ENCODE data around the gene CTCF. TPM values are rescaled to one million over a fixed set of nuclear protein-coding genes. Genes with fewer than 3 reads are reported as not detected.
"Not testable (repeated sequence)": the region's sequence is repeated elsewhere in the genome, so short reads cannot be mapped to it uniquely, and the experiment has no call there.

The CTCF gene
- polyA plus RNA-seq, 4 donors = 76.1 to 83.1 (median 78.7) TPM

DNA sequence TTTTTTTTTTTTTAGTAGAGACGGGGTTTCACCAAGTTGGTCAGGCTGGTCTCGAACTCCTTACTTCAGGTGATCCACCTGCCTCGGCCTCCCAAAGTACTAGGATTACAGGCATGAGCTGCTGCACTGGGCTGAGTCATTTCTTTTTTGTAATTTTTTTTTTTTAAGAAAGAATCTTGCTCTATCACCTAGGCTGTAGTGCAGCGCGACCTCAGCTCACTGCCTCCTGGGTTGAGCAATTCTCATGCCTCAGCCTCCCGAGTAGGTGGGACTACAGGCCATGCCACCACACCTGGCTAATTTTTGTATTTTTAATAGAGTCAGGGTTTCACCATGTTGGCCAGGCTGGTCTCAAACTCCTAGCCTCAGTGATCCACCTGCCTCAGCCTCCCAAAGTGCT lies 28.3 kb upstream of the CTCF start:
- not testable (repeated sequence) for DNase-seq (ENCODE audit: low read depth in 4 of 4, low spot score in 2 of 4)

DNA sequence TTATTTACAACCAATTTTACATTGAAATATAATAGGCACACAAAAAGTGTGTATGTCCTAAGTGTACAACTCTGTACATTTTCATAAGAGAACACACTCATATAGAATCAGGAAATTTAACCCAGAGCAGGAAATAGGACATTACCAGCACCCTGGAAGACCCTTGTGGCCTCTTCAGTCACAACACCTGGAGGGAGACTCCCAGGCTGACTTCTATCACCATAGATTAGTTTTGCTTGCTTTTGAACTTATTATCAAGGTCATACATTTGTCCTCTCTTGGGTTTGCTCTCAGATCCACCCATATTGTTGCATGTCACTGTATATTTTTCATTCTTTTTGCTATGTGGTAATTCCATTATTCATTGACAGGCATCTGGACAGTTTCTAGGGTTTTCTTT lies 27.9 kb upstream of the CTCF start:
- no peak for DNase-seq (ENCODE audit: low read depth in 4 of 4, low spot score in 2 of 4)

DNA sequence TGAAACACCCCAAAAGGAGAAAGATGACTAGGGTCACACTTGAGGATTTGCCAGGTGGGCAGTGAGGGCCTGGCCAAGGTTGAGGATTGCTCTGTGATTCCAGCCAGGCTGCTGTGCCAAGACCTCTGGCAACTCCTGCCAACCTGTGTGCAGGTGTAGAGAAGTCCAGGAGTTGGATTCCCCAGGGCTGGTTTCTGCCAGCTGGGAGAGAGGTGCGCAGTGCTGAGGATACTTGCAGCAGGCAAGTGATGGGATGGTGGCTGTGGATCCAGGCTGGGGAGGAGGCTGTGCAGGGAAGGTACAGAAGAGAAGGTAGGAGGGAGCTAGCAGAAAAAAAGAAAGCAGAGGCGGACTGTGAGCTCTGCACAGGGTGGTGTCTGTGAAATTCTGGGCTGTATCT lies 27.1 kb upstream of the CTCF start:
- DNase-seq (ENCODE audit: low read depth in 4 of 4, low spot score in 2 of 4) = no peak

DNA sequence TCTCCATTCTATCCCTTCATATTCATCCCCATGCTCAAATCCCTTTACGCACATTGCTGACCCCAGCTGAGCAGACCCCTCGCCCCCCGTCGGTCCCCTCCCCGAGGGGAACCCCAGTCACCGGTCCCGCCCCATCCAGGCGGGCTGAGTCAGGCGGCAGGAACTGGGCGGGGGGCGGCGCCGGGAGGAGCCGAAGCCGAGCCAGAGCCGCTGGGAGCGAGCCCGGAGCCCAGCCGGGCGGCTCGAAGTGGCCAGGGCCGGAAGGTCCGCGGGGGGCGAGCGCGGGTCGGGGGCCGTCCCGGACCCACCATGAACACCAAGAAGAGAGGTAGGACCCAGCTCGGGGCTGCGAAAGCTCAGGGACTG lies 25.1 kb upstream of the CTCF start:
- DNase-seq (ENCODE audit: low read depth in 4 of 4, low spot score in 2 of 4) = no peak

DNA sequence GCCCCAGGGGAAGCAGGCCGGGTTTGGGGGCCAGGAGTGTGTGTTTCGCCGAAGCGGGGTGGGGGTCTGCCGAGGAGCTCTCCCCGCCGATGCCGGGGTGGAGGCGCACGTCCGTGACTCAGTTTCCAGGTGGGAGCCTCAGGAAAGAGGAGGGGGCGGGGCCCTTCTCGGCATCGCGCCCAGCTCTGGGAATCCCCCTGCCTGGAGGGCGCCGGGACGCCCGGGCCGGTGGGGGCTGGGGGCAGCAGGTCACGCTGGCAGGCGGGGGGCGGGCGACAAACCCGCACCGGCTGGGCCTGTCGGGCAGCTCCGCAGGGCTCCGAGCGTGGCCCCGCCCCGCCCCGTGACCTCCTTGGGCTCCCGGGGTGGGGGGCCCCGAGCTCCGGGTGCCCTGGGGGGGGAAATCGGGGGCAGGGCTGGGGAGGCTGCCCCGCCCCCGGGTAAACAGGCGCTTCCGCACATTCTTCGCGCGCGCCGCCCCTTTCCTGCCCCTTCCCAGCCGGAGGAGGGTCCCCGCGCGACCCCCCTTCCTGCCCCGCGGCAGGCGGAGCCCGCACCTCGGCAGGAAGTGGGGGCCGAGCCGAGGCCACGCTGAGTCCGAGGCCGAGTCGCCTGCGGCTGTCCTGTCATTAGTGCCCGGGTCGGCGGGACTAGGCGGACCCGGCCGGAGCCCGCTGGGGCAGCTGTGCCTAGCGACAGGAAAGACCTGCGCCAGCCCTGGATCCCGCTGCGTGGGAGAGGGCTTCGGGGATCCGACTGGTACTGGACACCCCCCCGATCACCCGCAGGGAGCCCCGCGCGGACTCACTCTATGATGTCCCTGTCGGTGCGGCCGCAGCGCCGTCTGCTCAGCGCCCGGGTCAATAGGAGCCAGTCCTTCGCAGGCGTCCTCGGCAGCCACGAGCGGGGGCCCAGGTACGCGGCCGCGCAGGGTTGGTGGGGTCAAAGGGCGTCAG lies 24.4 kb upstream of the CTCF start:
- no peak for DNase-seq (ENCODE audit: low read depth in 4 of 4, low spot score in 2 of 4)

DNA sequence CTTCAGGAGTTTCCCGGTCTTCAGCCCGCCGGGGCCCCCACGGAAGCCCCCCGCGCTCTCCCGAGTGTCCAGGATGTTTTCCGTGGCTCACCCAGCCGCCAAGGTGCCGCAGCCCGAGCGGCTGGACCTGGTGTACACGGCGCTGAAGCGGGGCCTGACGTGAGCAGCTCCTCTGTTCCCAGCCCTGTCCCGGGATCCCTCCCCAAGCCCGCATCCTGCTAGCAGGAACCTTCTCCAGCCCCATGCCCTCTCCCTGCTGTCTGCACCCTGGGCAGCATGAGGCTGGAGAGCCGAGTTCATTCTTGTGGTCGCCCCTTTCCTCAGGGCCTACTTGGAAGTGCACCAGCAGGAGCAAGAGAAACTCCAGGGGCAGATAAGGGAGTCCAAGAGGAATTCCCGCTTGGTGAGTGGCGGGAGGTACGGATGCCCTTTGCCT lies 23.6 kb upstream of the CTCF start:
- no peak for DNase-seq (ENCODE audit: low read depth in 4 of 4, low spot score in 2 of 4)

DNA sequence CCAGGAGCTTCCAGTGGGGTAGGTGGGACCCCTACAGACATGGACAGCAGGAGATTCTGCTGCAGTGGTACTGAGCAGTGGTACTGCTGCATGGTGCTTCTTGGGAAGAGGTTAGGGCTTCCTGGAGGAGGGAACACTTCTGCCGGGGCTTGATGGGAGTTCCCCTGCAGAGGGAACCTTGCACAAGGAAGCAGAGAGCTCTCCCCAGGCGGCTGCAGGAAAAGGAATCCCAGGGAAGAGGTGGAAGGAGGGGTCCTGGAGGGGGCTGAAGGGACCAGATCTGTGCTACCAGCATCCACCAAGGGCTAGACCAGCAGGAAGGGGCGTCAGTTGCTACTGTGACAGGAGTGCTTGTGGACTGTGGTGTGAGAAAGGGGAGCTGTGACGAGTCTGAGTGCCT lies 23.1 kb upstream of the CTCF start:
- no peak for DNase-seq (ENCODE audit: low read depth in 4 of 4, low spot score in 2 of 4)

DNA sequence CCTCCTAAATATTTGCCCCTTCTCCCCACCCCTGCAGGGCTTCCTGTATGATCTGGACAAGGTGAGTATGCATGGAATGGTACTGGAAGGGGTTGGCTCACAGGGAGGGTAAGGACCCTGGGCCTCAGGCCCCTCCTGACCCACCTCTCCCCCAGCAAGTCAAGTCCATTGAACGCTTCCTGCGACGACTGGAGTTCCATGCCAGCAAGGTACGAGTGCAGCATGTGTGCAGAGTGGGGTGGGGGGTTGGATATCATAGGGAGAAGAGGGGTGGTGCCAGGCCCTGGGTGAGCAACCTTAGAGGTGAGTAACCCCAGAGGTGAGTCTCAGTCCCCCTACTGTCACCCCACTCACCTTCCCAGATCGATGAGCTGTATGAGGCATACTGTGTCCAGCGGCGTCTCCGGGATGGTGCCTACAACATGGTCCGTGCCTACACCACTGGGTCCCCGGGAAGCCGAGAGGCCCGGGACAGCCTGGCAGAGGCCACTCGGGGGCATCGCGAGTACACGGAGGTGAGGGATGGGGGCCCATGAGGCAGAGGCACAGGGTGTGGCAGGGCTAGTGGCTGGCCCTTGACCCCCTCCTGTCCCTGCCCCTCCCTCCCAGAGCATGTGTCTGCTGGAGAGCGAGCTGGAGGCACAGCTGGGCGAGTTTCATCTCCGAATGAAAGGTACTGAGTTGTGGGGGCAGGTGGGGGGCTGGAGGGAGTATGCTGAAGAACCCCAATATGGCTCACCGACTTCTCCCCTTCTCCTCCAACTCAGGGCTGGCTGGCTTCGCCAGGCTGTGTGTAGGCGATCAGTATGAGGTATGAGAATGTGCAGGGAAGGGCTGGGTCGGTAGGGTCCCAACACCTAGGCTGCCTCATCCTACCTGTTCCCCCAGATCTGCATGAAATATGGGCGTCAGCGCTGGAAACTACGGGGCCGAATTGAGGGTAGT lies 22.4 kb upstream of the CTCF start:
- DNase-seq (ENCODE audit: low read depth in 4 of 4, low spot score in 2 of 4) = no peak

DNA sequence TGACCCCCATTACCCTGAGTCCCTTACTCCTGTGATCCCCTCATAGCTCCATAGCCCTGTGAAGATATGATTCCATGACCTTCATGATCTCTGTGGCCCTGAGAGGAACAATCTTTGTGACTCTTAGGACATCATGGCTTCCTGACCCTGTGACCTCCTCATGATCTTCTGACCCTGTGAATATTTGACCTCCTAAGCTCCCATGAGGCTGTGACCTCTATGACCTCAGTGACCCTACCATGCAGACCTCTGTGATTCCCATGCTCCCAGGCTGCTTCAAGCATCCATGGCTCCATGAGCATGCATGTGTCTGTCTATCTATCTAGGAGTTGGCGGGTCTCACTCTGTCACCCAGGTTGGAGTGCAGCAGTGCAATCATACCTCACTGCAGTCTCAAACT lies 21.6 kb upstream of the CTCF start:
- DNase-seq (ENCODE audit: low read depth in 4 of 4, low spot score in 2 of 4) = no peak

DNA sequence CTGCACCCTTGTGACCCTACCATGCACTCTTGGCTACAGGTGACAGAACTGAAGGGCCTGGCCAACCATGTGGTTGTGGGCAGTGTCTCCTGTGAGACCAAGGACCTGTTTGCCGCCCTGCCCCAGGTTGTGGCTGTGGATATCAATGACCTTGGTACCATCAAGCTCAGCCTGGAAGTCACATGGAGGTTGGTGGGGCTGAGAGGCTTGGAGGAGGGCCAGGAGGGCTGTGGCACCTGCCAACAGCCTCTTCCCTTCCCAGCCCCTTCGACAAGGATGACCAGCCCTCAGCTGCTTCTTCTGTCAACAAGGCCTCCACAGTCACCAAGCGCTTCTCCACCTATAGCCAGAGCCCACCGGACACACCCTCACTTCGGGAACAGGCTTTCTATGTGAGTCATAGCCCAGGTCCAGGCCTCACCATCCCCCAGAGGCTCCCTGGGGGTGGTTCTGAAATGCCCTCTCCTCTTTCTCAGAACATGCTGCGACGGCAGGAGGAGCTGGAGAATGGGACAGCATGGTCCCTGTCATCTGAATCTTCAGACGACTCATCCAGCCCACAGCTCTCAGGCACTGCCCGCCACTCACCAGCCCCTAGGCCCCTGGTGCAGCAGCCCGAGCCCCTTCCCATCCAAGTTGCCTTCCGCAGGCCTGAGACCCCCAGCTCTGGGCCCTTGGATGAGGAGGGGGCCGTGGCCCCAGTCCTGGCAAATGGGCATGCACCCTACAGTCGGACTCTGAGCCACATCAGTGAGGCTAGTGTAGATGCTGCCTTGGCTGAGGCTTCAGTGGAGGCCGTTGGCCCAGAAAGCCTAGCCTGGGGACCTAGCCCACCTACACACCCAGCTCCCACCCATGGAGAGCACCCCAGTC lies 20.7 kb upstream of the CTCF start:
- DNase-seq (ENCODE audit: low read depth in 4 of 4, low spot score in 2 of 4) = no peak

DNA sequence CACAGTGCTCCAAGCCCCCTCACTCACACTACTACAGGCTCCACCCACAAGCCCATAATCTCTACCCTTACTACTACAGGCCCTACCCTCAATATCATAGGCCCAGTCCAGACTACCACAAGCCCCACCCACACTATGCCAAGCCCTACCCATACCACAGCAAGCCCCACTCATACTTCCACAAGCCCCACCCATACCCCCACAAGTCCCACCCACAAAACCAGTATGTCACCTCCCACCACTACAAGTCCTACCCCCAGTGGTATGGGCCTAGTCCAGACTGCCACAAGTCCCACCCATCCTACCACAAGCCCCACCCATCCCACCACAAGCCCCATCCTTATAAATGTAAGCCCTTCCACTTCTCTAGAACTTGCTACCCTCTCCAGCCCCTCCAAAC lies 19.9 kb upstream of the CTCF start:
- DNase-seq (ENCODE audit: low read depth in 4 of 4, low spot score in 2 of 4) = no peak

DNA sequence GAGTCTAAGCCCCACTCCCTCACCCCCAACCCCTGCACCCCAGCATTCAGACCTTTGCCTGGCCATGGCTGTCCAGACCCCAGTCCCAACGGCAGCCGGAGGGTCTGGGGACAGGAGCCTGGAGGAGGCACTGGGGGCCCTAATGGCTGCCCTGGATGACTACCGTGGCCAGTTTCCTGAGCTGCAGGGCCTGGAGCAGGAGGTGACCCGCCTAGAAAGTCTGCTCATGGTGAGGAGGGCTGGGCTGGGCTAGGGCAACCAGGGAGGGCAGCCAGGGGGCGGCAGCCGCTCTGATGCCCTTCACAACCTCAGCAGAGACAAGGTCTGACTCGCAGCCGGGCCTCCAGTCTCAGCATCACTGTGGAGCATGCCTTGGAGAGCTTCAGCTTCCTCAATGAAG lies 19.3 kb upstream of the CTCF start:
- DNase-seq (ENCODE audit: low read depth in 4 of 4, low spot score in 2 of 4) = no peak

DNA sequence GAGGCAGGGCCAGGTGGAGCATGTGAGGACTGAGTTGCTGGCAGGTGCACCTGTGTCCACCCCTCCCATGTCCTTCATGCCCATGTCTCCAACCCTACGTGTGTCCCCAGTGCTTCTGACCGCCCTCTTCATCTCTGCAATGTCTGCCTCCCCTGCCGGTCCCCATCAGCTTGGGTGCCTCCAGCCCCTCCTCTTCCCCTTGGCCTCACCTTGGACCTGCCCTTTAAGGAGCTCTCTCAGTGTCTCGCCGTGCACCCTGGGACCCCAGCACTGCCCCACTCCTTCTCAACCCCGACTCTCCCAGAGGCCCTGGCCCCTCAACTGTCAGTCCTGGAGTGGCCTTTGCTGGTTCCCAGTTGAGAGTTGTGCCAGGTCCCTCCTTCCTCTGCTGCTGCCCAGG lies 18.7 kb upstream of the CTCF start:
- DNase-seq (ENCODE audit: low read depth in 4 of 4, low spot score in 2 of 4) = no peak

DNA sequence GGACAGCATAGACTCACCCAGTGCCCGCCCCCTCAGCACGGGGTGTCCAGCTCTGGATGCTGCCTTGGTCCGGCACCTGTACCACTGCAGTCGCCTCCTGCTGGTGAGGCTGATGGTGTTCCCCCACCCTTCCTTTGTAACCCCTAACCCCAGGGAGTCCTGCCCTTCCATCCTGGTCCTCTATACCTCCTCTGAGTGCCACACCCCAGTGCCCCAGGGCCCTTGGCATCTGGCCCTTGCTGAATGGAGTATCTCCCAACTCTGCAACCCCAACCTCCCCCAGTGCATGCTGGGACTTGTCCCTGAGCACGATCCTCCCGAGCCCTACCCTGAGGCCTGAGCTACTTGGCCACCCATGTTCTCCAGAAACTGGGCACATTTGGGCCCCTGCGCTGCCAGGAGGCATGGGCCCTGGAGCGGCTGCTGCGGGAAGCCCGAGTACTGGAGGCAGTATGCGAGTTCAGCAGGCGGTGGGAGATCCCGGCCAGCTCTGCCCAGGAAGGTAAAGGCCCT lies 17.9 kb upstream of the CTCF start:
- DNase-seq (ENCODE audit: low read depth in 4 of 4, low spot score in 2 of 4) = no peak

DNA sequence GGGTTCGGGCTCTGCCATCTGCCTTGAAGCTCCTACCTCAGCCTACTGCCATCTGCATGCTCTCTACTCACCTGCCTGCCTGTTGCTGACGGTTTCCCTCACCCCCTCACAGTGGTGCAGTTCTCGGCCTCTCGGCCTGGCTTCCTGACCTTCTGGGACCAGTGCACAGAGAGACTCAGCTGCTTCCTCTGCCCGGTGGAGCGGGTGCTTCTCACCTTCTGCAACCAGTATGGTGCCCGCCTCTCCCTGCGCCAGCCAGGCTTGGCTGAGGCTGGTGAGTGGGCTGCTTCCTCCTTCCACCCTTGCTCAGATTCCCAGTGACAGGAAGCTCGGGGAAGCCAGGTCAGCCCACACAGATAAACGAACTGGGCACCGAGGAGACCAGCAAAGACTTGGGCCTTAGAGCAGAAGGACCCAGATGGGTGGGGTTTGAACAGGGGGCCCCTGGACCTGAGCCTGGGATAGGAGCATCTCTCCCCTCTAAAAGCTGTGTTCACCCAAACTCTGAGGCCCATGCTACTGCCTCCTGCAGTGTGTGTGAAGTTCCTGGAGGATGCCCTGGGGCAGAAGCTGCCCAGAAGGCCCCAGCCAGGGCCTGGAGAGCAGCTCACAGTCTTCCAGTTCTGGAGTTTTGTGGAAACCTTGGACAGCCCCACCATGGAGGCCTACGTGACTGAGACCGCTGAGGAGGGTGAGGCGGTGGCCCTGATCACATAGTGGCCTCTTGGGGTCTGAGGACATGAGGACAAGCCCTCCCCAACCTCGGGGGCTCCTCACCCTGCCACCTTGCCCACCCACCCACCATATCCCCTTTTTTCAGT lies 17.3 kb upstream of the CTCF start:
- DNase-seq (ENCODE audit: low read depth in 4 of 4, low spot score in 2 of 4) = no peak

DNA sequence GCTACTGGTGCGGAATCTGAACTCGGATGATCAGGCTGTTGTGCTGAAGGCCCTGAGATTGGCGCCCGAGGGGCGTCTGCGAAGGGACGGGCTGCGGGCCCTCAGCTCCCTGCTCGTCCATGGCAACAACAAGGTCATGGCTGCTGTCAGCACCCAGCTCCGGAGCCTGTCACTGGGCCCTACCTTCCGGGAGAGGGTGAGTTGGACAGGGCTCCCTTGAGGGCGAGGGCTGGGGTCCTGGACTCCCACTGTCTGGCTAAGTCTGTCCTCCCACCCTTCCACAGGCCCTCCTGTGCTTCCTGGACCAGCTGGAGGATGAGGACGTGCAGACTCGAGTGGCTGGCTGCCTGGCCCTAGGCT lies 16.7 kb upstream of the CTCF start:
- DNase-seq (ENCODE audit: low read depth in 4 of 4, low spot score in 2 of 4) = no peak

DNA sequence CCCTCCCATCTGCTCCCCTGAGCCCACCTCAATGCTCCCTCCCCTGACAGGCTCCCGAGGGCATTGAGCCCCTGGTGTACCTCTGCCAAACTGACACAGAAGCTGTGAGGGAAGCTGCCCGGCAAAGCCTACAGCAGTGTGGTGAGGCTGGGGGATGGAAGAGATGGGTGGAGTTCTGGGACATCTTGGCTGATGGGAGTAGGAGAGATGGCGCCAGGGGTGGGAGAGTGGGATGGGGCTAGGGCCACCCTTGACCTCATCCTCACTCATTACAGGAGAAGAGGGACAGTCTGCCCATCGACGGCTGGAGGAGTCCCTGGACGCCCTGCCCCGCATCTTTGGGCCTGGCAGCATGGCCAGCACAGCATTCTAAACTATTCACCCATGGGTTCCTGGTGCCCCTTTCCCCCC lies 16.2 kb upstream of the CTCF start:
- DNase-seq (ENCODE audit: low read depth in 4 of 4, low spot score in 2 of 4) = no peak

DNA sequence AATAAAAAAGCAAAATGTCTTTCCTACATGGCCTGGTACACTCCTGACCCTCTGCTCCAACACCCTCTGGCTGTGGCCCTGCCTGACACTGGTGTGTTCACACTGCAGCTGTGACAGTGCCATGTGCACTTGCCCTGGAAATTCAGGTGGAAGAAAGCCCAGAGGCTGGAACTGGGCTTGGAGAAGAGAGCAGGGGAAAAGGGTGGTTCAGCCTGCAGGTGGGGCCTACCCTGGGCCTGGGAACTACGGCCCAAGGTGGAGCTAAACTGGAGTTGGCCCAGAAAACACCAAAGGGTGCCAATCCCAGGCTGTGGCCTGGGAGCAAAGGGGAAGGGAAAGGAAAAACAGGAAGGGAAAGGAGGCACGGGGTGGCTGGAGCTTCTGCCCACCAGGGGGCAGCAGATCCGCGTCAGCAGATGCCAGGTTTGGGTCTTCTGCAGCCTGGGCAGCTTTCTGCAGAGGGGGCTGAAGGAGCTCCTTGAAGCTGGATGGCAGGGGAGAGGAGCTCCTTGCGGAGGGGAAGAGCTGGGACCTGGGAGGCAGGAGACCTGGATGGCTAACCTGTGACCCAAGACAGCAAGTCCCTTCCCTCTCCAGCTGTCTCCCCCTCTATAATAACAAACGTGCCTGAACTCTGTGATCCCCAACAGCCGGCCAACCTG lies 15.4 kb upstream of the CTCF start:
- no peak for DNase-seq (ENCODE audit: low read depth in 4 of 4, low spot score in 2 of 4)
